BE2C (cell line): ENCODE data around the gene SOHLH1.
A peak's percentile ranks its signal among the peaks of the same experiment; 100 is the strongest.

Source experiments
- DNase-seq: peaks from one replicate; pipeline ENCODE4 v3.0.0-alpha.2; 2020
- H3K27me3 ChIP-seq: fragments of 250-450 bp; sonication (Bioruptor Pico); 2 replicates; pipeline ENCODE4 v1.5.1; 2020; ENCODE audit warnings: mild to moderate bottlenecking
- H3K36me3 ChIP-seq: fragments of 250-450 bp; sonication (Bioruptor Pico); 2 replicates; pipeline ENCODE4 v1.5.1; 2020; ENCODE audit warnings: mild to moderate bottlenecking
- H3K4me1 ChIP-seq: fragments of 250-450 bp; sonication (Bioruptor Pico); 2 replicates; pipeline ENCODE4 v1.5.1; 2020
- H3K4me3 ChIP-seq: 2 replicates; pipeline ENCODE4 v1.5.1; 2011; ENCODE audit warnings: low read depth, low read length
- H3K9me3 ChIP-seq: fragments of 250-450 bp; sonication (Bioruptor Pico); 2 replicates; pipeline ENCODE4 v1.5.1; 2020
- CTCF ChIP-seq: IDR thresholded peaks from 2 replicates; pipeline ENCODE4 v1.5.1; 2012; ENCODE audit warnings: mild to moderate bottlenecking, low read depth, low read length

SOHLH1 gene

DNA sequence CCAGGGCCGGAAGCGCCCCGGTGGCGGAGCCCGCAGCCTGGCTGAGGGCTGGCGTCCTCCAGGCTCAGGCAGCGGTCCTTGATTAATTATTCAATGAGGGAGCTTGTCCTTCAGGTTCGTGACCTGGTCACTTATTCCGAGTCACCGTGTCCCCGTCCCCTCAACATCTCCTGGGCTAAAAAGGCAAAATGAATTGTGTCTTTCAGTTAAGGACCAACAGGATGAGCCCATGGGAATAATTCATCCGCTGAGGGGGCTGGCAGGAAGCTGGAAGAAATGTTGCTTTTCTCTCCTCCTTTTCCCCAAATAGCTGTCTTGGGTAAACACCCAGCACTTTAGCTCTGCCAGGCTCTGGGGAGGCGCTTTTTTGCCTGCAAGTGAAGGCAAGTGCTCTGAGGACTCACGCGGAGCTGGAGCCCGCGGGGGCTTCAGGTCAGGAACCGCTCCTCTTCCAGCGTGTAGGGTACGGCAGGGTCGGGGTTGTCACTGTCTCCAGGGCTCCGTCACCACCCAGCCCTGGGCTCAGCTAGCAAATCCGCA, 15.8 kb upstream of the SOHLH1 start:
- peak overlapping the region; percentile 82 for H3K4me3 ChIP-seq
- no peaks in the 10 kb centered on the region for H3K27me3 ChIP-seq
- no peak for DNase-seq
- H3K36me3 ChIP-seq, result no peaks in the 10 kb centered on the region; the same call in 1 of the 2 replicates
- no peak for TF ChIP-seq CTCF
- peaks cover 54% of the 10 kb centered on the region for H3K4me1 ChIP-seq
- H3K9me3 ChIP-seq, result no peaks in the 10 kb centered on the region

DNA sequence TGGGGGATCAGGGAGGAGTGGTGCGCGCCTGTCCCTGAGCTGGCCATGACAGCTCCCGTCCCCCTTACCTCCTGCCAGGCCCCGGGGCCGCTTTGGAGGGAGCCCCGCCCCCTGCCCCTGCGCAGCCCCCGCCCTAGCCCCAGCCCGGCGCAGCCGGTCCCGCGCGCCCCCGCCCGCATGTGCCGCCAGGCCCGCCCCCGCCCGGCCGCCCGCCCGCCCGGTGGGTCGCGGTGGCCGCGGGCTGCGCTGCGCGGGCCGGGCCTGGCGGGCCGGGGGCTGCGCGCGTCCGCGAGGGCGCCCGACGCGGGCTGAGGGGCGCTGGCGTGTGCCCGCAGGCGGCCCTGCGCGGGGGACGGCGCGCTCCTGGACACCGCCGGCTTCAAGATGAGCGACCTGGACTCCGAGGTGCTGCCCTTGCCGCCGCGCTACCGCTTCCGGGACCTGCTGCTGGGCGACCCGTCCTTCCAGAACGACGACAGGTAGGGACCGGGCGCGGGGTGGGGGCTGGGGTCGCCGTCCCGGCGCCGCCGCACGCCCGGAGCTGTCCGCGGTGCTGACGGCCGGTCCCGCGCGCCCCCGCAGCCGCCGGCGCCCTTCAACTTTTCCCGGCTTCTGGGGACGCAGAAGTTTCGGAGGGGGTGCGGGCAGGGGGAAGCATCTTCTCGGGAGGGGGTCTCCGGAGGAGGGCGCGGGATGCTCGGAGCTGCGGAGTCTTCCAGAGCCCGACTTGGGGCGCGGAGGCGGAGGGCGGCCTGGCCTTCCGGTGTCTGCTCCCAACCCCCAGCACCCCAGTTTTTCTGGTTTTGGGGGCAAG, 15.2 kb upstream of the SOHLH1 start:
- TF ChIP-seq CTCF, result no peak
- Histone ChIP-seq H3K36me3 (no peaks in the 10 kb centered on the region), H3K27me3 (no peaks in the 10 kb centered on the region), H3K9me3 (no peaks in the 10 kb centered on the region), H3K4me3 (peak overlapping the region; percentile 82), H3K4me1 (peaks cover 48% of the 10 kb centered on the region)
- DNase-seq, result peak; percentile 60

DNA sequence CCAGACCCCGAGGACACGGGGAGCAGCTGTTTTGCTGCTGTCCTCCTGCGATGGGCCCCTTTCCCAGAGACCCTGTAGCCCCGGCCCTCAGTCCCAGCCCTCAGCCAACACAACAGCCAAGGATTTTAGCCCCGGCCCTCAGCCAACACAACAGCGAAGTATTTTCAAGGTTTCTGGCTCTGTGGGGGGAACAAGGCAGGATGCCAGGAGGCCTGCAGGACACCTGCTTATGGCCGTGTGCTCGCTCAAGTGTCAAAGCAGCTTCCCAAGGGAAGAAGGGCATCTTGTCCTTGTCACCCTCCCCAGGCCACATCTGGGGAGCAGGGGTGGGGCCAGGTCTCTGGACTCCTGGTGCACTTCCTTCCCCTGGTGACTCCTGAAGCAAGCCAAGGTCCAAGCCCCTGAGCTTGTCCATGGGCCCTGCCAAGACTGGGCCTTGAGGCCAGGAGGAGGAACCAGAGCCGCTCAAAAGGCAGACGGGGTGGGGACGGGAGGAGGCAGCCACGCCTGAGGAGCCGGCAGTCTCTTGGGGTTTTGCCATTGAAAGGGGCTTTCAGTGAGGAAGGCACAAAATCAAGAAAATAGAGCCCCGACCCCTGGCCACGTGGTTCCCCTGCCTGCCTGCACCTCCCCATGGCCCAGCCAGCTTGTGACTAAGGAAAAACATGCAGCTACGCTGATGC, 13.5 kb upstream of the SOHLH1 start:
- TF ChIP-seq CTCF, result no peak
- Histone ChIP-seq H3K9me3 (no peaks in the 10 kb centered on the region), H3K4me1 (peaks cover 37% of the 10 kb centered on the region), H3K4me3 (peak overlapping the region; percentile 3; the same call in 1 of the 2 replicates), H3K27me3 (no peaks in the 10 kb centered on the region), H3K36me3 (no peaks in the 10 kb centered on the region)
- DNase-seq, result peak; percentile 72

- H3K9me3 ChIP-seq, result no peaks in the 10 kb centered on the region
- peaks cover 39% of the 10 kb centered on the region for H3K4me1 ChIP-seq
- no peaks in the 10 kb centered on the region for H3K36me3 ChIP-seq
- H3K27me3 ChIP-seq, result no peaks in the 10 kb centered on the region
- no peak for TF ChIP-seq CTCF
- DNase-seq, result no peak
- H3K4me3 ChIP-seq, result no peak overlapping the region
Measured at GRCh38 chr9:135711881-135712280, 12.6 kb upstream of the SOHLH1 start.

GRCh38 chr9:135711391-135711790, 12.1 kb upstream of the SOHLH1 start:
- no peaks in the 10 kb centered on the region for H3K36me3 ChIP-seq
- no peaks in the 10 kb centered on the region for H3K27me3 ChIP-seq
- peaks cover 38% of the 10 kb centered on the region for H3K4me1 ChIP-seq
- TF ChIP-seq CTCF, result no peak
- DNase-seq, result no peak
- no peaks in the 10 kb centered on the region for H3K9me3 ChIP-seq
- no peak overlapping the region for H3K4me3 ChIP-seq

DNA sequence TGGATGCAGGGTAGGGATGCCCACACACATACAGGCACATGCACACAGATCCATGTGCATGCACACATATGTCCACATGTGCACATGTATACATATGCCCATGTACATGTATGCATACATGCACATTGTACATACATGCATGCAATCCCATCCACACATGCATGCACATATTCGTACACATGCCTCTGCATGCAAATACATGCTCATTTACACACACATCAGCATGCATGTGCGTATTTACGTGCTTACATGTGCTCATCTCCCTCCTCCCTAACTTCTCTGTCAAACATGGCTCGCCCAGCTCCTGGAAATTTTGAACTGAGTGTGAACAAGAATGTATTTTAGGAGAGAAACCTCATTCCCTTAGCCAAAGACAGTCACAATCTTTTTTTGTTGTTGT, 8.9 kb upstream of the SOHLH1 start:
- Histone ChIP-seq H3K27me3 (no peaks in the 10 kb centered on the region), H3K4me3 (no peak overlapping the region), H3K4me1 (peaks cover 46% of the 10 kb centered on the region), H3K36me3 (no peaks in the 10 kb centered on the region), H3K9me3 (no peaks in the 10 kb centered on the region)
- no peak for TF ChIP-seq CTCF
- DNase-seq, result no peak
